GM10248 (cell line): ENCODE measurements around the gene ANXA3.

Experiments
- CTCF ChIA-PET: fragments of 300-600 bp; sonication (Branson Sonifier 250); formaldehyde crosslinking; extraction: SDS; loops from one replicate; lab custom pipeline; 2021; ENCODE audit warnings: antibody characterized with exemption; lab: Yijun Ruan, JAX
- POLR2A ChIA-PET: fragments of 350-650 bp; sonication (Branson Sonifier 250); formaldehyde crosslinking; extraction: SDS; loops from one replicate; lab custom pipeline; 2020; ENCODE audit warnings: antibody characterized with exemption; lab: Yijun Ruan, JAX
- DNase-seq: peaks from one replicate; pipeline ENCODE4 v3.0.0; 2012; ENCODE audit errors: extremely low spot score
- CTCF ChIP-seq: IDR thresholded peaks from 2 replicates; pipeline ENCODE4 v1.5.1; 2012; ENCODE audit warnings: mild to moderate bottlenecking, low read depth; ENCODE audit errors: extremely low read depth, missing control alignments, control extremely low read depth

The ANXA3 gene

GRCh38 chr4:78566834-78567499 is 15.4 kb downstream of the ANXA3 start:
- ChIA-PET CTCF (interaction anchor here (0.7 to 1.4 kb wide), 3 partner anchors 16 to 33 kb away, joined by 3 to 4 read pairs (median 3); no protein-coding TSS in a partner anchor), POLR2A (no interaction called here)
- DNase-seq: no peak
- no peak for TF ChIP-seq CTCF

- CTCF ChIA-PET: interaction anchor here (0.7 to 1.4 kb wide), 4 partner anchors 13 to 33 kb away, joined by 3 to 4 read pairs (median 3); no protein-coding TSS in a partner anchor
- POLR2A ChIA-PET: no interaction called here
- no peak for TF ChIP-seq CTCF
- DNase-seq: no peak
Observed at GRCh38 chr4:78567500-78568060, 16.0 kb downstream of the ANXA3 start.

GRCh38 chr4:78568640-78569305 is 17.2 kb downstream of the ANXA3 start:
- CTCF ChIA-PET: interaction anchor here (0.9 to 1.2 kb wide), 3 partner anchors 11 to 21 kb away, joined by 3 read pairs; no protein-coding TSS in a partner anchor
- POLR2A ChIA-PET: interaction anchor here (0.7 kb wide), 1 partner anchor 918 kb away, joined by 4 read pairs; no protein-coding TSS in a partner anchor
- no peak for TF ChIP-seq CTCF
- no peak for DNase-seq

- no peak for DNase-seq
- ChIA-PET POLR2A (no interaction called here), CTCF (interaction anchor here (0.9 to 1.1 kb wide), 2 partner anchors 11 to 20 kb away, joined by 3 read pairs; no protein-coding TSS in a partner anchor)
- no peak for TF ChIP-seq CTCF
Observed at GRCh38 chr4:78569306-78569821, 17.8 kb downstream of the ANXA3 start.

GRCh38 chr4:78570117-78570516 is 18.5 kb downstream of the ANXA3 start:
- CTCF ChIA-PET: no interaction called here
- no peak for TF ChIP-seq CTCF
- POLR2A ChIA-PET: no interaction called here

GRCh38 chr4:78571804-78572203 is 20.2 kb downstream of the ANXA3 start:
- DNase-seq: no peak
- ChIA-PET CTCF (no interaction called here), POLR2A (no interaction called here)
- no peak for TF ChIP-seq CTCF

More at GRCh38 chr4:78570117-78570516, 18.5 kb downstream of the ANXA3 start:
- no peak for DNase-seq
